Naive B cell (primary cell): ENCODE results near the gene LRRC7. TPM values are rescaled to one million over a fixed set of nuclear protein-coding genes. Genes with fewer than 3 reads are reported as not detected.

Experiments used
- ATAC-seq, 2 donors: fragments of 150-1000 bp; cut with Tn5 transposase; 2 replicates each; pipeline ENCODE4 v1.10.0; 2021; ENCODE audit warnings: low read depth in 2 of 2, mild to moderate bottlenecking in 2 of 2, moderate library complexity in 2 of 2
- DNase-seq: peaks from one replicate; pipeline ENCODE4 v3.0.0; 2022
- H3K27ac Mint-ChIP-seq, 6 donors: one replicate each; pipeline ENCODE4 v1.8.0; 2020 to 2022; ENCODE audit warnings: mild to moderate bottlenecking in 6 of 6, mixed read lengths in 6 of 6, moderate library complexity in 5 of 6, inconsistent platforms in 2 of 6
- H3K27me3 Mint-ChIP-seq, 3 donors: one replicate each; pipeline ENCODE4 v1.8.0; 2021 to 2022; ENCODE audit warnings: mixed read lengths in 3 of 3, mild to moderate bottlenecking in 1 of 3
- H3K36me3 Mint-ChIP-seq, 2 donors: one replicate each; pipeline ENCODE4 v1.8.0; 2020 to 2022; ENCODE audit warnings: mixed read lengths in 2 of 2, inconsistent platforms in 1 of 2, mild to moderate bottlenecking in 1 of 2
- H3K4me1 Mint-ChIP-seq, 3 donors: one replicate each; pipeline ENCODE4 v1.8.0; 2020 to 2022; ENCODE audit warnings: mixed read lengths in 3 of 3, inconsistent platforms in 1 of 3, mild to moderate bottlenecking in 1 of 3, moderate library complexity in 1 of 3
- H3K4me3 Mint-ChIP-seq, 8 donors: one replicate each; pipeline ENCODE4 v1.8.0; 2020 to 2022; ENCODE audit warnings: mild to moderate bottlenecking in 8 of 8, mixed read lengths in 8 of 8, moderate library complexity in 8 of 8, inconsistent platforms in 2 of 8
- H3K9me3 Mint-ChIP-seq, 7 donors: one replicate each; pipeline ENCODE4 v1.8.0; 2020 to 2022; ENCODE audit warnings: mixed read lengths in 7 of 7, mild to moderate bottlenecking in 5 of 7, inconsistent platforms in 2 of 7, moderate library complexity in 1 of 7
- polyA plus RNA-seq, 6 donors: library from polyadenylated mRNA; unstranded; fragments of 300-500 nt; fragmentation: Illumina TruSeq; gene quantifications; one replicate each; pipeline ENCODE4 v1.2.3, GENCODE V29; 2021; ENCODE audit warnings: low read depth in 6 of 6

LRRC7 gene
- polyA plus RNA-seq, 6 donors from 2014 or later = 0.13 TPM; not detected in 5

DNA sequence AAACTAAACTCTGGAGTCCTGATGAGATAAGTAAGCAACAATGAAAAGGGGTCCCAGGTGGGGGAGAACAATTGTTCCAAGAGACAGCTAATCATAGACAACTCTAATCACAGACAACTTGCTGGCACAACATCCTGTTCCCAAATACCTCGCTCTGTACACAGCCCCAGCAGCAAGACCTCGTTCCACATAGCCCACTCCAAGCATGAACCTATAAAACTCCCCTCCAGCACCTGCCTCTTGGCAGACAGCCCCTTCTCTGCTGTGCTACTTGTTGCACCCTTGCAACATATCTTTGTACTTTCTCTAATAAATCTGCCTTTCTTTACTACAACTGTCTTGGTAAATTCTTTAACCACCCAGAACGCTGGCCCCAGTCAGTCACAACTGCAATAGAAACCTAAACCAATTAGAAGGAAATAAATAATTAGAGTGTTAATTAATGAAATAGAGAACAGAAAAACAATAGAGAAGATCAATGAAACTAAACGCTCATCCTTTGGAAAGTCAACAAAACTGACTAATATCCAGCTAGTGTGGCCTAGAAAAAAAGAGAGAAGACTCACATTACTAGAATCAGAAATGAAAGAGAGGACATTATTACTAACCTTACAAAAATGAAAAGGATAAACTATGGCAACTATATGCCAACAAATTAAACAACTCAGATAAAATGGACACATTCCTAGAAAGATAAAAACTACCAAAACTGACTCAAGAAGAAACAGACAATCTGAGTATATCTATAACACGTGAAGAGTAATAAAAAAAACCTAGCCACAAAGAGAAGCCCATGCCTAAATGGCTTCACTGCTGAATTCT is 601.5 kb downstream of the LRRC7 start:
- Mint-ChIP-seq H3K4me3 (no peak overlapping the region), H3K27ac (peak overlapping the region in 1 of 6 donors; percentile 36), H3K27me3 (no peaks in the 10 kb centered on the region), H3K36me3 (peaks cover 15% of the 10 kb centered on the region in 2 donors), H3K9me3 (no peaks in the 10 kb centered on the region), H3K4me1 (no peaks in the 10 kb centered on the region)
- DNase-seq (no peak), ATAC-seq (no peak)

DNA sequence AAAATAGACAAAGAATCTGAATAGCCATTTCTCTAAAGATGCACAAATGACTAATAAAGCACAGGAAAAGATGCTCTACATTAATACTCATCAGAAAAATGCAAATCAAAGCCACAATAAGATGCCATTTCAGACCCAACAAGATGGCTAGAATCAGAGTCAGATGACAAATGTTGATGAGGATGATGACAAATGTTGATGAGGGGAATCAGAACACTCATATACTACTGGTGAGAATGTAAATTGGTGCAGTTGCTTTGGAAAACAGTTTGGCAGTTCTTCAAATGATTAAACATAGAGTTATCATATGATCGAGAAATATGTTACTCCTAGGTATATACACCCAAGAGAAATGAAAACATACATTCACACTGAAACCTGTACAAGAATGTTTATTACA is 603.8 kb downstream of the LRRC7 start:
- Mint-ChIP-seq H3K4me1 (no peaks in the 10 kb centered on the region), H3K27ac (peak overlapping the region in 1 of 6 donors; percentile 41), H3K36me3 (peaks cover 7 to 15% of the 10 kb centered on the region in 2 donors), H3K9me3 (no peaks in the 10 kb centered on the region), H3K4me3 (no peak overlapping the region), H3K27me3 (no peaks in the 10 kb centered on the region)
- ATAC-seq (no peak), DNase-seq (no peak)
